HepG2 (cell line): ENCODE results near the gene PPM1H.

Experiments used
- EZH2 ChIP-seq: conservative IDR thresholded peaks from 2 replicates; pipeline ENCODE4 v1.6.1; 2012; ENCODE audit warnings: mild to moderate bottlenecking, low read depth, low read length, moderate library complexity
- HNF4G ChIP-seq, 2 experiments: sonication (generic) in 1 of 2; formaldehyde crosslinking in 1 of 2; IDR thresholded peaks; 2 replicates each; pipeline versions ENCODE4 v1.4.0 to v1.6.1; 2011 to 2020; ENCODE audit warnings: borderline replicate concordance in 2 of 2, low read depth in 2 of 2, mild to moderate bottlenecking in 2 of 2, low read length in 1 of 2, missing genetic modification reagents in 1 of 2, moderate library complexity in 1 of 2
- ZNF644 ChIP-seq: IDR thresholded peaks from 2 replicates; pipeline ENCODE4 v1.6.1; 2016; ENCODE audit warnings: low read depth
- TF ChIP-seq, protein P1 (sequence below): sonication (generic); formaldehyde crosslinking; IDR thresholded peaks from 2 replicates; pipeline ENCODE4 v1.8.0; 2022; ENCODE audit warnings: missing genetic modification reagents, mild to moderate bottlenecking, moderate library complexity, borderline replicate concordance
- TF ChIP-seq, protein P2 (sequence below): sonication (generic); formaldehyde crosslinking; IDR thresholded peaks from 2 replicates; pipeline ENCODE4 v1.5.0; 2020; ENCODE audit warnings: mild to moderate bottlenecking, missing genetic modification reagents, moderate library complexity
- TF ChIP-seq, protein P3 (sequence below): sonication (generic); formaldehyde crosslinking; IDR thresholded peaks from 2 replicates; pipeline ENCODE4 v1.4.0; 2020; ENCODE audit warnings: missing genetic modification reagents

DNA sequence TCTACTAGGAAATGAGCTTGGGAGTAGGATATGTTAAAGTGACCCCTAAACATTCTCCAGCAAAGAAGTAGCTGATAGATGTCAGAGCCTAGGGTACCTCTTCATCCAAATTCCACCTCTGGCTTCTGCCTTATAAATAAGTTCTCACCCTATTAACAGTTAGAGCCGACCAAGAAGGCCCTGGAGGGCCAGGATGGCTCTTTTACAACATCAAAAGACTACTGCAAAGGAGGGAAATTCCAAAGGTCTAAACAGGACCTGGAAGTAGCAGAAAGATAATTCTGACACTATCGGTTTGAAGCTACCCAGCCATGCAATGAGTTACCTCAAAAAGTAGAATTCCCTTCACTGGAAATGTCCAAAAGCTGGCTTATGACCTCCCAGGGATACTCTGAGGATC, 90.0 kb downstream of the PPM1H start:
- TF ChIP-seq HNF4G (IDR thresholded peaks at IDR 0.05; ENCODE audit: borderline replicate concordance, low read depth, low read length) (no peak), HNF4G (CRISPR knock-in tag; IDR thresholded peaks at IDR 0.05; ENCODE audit: borderline replicate concordance, low read depth) (no peak), ZNF644 (CRISPR knock-in tag) (no peak), EZH2 (no peak)
- TF ChIP-seq, protein P1, sequence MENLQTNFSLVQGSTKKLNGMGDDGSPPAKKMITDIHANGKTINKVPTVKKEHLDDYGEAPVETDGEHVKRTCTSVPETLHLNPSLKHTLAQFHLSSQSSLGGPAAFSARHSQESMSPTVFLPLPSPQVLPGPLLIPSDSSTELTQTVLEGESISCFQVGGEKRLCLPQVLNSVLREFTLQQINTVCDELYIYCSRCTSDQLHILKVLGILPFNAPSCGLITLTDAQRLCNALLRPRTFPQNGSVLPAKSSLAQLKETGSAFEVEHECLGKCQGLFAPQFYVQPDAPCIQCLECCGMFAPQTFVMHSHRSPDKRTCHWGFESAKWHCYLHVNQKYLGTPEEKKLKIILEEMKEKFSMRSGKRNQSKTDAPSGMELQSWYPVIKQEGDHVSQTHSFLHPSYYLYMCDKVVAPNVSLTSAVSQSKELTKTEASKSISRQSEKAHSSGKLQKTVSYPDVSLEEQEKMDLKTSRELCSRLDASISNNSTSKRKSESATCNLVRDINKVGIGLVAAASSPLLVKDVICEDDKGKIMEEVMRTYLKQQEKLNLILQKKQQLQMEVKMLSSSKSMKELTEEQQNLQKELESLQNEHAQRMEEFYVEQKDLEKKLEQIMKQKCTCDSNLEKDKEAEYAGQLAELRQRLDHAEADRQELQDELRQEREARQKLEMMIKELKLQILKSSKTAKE (CRISPR knock-in tag) = no peak
- TF ChIP-seq, protein P2, sequence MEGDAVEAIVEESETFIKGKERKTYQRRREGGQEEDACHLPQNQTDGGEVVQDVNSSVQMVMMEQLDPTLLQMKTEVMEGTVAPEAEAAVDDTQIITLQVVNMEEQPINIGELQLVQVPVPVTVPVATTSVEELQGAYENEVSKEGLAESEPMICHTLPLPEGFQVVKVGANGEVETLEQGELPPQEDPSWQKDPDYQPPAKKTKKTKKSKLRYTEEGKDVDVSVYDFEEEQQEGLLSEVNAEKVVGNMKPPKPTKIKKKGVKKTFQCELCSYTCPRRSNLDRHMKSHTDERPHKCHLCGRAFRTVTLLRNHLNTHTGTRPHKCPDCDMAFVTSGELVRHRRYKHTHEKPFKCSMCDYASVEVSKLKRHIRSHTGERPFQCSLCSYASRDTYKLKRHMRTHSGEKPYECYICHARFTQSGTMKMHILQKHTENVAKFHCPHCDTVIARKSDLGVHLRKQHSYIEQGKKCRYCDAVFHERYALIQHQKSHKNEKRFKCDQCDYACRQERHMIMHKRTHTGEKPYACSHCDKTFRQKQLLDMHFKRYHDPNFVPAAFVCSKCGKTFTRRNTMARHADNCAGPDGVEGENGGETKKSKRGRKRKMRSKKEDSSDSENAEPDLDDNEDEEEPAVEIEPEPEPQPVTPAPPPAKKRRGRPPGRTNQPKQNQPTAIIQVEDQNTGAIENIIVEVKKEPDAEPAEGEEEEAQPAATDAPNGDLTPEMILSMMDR (CRISPR knock-in tag) = no peak
- TF ChIP-seq, protein P3, sequence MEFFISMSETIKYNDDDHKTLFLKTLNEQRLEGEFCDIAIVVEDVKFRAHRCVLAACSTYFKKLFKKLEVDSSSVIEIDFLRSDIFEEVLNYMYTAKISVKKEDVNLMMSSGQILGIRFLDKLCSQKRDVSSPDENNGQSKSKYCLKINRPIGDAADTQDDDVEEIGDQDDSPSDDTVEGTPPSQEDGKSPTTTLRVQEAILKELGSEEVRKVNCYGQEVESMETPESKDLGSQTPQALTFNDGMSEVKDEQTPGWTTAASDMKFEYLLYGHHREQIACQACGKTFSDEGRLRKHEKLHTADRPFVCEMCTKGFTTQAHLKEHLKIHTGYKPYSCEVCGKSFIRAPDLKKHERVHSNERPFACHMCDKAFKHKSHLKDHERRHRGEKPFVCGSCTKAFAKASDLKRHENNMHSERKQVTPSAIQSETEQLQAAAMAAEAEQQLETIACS (CRISPR knock-in tag) = no peak
